ENCODE results near the gene MET. TPM values are rescaled to one million over a fixed set of nuclear protein-coding genes. Genes with fewer than 3 reads are reported as not detected.

MET gene
- total and polyA plus RNA-seq, 10 of the 15 experiments (the other 5 are each of a cell fraction or from before 2014, with no cell fraction given) = 0.01 to 0.21 TPM; not detected in 8

DNA sequence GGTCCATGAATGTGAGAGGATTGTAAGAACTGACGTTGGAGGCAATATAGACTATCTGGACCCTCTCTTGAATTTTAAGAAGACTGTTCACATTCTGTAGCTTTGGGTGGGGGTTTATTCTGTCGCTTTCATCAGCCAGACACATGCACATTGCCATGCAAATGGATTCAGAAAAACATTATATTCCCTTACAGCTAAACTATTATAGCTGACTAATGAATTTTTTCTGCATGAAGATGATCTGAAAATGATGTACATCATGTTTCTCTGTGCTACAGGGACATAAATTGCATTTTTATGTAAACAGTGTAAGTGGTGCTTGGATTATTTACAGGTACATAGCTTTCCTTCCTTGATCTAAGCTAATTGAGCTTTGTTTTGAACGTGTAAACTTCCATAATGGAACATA lies 1.5 kb downstream of the MET start:
- SMC1A ChIA-PET (ENCODE audit: uncharacterized antibody, unreplicated experiment) = interaction anchor here (1.1 to 1.3 kb wide), 2 partner anchors 16 to 134 kb away, joined by 3 to 5 read pairs; no protein-coding TSS in a partner anchor
- TF ChIP-seq, protein P1, sequence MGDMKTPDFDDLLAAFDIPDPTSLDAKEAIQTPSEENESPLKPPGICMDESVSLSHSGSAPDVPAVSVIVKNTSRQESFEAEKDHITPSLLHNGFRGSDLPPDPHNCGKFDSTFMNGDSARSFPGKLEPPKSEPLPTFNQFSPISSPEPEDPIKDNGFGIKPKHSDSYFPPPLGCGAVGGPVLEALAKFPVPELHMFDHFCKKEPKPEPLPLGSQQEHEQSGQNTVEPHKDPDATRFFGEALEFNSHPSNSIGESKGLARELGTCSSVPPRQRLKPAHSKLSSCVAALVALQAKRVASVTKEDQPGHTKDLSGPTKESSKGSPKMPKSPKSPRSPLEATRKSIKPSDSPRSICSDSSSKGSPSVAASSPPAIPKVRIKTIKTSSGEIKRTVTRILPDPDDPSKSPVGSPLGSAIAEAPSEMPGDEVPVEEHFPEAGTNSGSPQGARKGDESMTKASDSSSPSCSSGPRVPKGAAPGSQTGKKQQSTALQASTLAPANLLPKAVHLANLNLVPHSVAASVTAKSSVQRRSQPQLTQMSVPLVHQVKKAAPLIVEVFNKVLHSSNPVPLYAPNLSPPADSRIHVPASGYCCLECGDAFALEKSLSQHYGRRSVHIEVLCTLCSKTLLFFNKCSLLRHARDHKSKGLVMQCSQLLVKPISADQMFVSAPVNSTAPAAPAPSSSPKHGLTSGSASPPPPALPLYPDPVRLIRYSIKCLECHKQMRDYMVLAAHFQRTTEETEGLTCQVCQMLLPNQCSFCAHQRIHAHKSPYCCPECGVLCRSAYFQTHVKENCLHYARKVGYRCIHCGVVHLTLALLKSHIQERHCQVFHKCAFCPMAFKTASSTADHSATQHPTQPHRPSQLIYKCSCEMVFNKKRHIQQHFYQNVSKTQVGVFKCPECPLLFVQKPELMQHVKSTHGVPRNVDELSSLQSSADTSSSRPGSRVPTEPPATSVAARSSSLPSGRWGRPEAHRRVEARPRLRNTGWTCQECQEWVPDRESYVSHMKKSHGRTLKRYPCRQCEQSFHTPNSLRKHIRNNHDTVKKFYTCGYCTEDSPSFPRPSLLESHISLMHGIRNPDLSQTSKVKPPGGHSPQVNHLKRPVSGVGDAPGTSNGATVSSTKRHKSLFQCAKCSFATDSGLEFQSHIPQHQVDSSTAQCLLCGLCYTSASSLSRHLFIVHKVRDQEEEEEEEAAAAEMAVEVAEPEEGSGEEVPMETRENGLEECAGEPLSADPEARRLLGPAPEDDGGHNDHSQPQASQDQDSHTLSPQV (IDR thresholded peaks at IDR 0.05) = no peak
- TF ChIP-seq PAX5 (IDR thresholded peaks at IDR 0.05; ENCODE audit: borderline replicate concordance, low read depth, low read length) (no peak), STAT3 (IDR thresholded peaks at IDR 0.05; ENCODE audit: low read depth, low read length) (no peak), EP300 (IDR thresholded peaks at IDR 0.05; ENCODE audit: borderline replicate concordance in 1 of 2, control insufficient read depth in 1 of 2, low read depth in 2 of 2, low read length in 2 of 2) (no peak), ASH2L (IDR thresholded peaks at IDR 0.05; ENCODE audit: borderline replicate concordance, low read depth) (no peak), TBL1XR1 (IDR thresholded peaks at IDR 0.05; ENCODE audit: low read depth, low read length) (no peak), KLF5 (IDR thresholded peaks at IDR 0.05; ENCODE audit: partially characterized antibody) (no peak), KAT2A (conservative IDR thresholded peaks at IDR 0.05; ENCODE audit: control insufficient read depth, low read depth, low read length) (no peak), CBX3 (IDR thresholded peaks at IDR 0.05; ENCODE audit: borderline replicate concordance, low read depth) (no peak), IKZF1 (conservative IDR thresholded peaks at IDR 0.05) (no peak), NFYB (IDR thresholded peaks at IDR 0.05; ENCODE audit: insufficient read depth, low read depth, low read length) (no peak), BMI1 (IDR thresholded peaks at IDR 0.05; ENCODE audit: borderline replicate concordance) (no peak), NBN (IDR thresholded peaks at IDR 0.05) (no peak)
- TF ChIP-seq, protein P2, sequence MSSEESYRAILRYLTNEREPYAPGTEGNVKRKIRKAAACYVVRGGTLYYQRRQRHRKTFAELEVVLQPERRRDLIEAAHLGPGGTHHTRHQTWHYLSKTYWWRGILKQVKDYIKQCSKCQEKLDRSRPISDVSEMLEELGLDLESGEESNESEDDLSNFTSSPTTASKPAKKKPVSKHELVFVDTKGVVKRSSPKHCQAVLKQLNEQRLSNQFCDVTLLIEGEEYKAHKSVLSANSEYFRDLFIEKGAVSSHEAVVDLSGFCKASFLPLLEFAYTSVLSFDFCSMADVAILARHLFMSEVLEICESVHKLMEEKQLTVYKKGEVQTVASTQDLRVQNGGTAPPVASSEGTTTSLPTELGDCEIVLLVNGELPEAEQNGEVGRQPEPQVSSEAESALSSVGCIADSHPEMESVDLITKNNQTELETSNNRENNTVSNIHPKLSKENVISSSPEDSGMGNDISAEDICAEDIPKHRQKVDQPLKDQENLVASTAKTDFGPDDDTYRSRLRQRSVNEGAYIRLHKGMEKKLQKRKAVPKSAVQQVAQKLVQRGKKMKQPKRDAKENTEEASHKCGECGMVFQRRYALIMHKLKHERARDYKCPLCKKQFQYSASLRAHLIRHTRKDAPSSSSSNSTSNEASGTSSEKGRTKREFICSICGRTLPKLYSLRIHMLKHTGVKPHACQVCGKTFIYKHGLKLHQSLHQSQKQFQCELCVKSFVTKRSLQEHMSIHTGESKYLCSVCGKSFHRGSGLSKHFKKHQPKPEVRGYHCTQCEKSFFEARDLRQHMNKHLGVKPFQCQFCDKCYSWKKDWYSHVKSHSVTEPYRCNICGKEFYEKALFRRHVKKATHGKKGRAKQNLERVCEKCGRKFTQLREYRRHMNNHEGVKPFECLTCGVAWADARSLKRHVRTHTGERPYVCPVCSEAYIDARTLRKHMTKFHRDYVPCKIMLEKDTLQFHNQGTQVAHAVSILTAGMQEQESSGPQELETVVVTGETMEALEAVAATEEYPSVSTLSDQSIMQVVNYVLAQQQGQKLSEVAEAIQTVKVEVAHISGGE (CRISPR knock-in tag; IDR thresholded peaks at IDR 0.05) = no peak
- TF ChIP-seq, protein P3, sequence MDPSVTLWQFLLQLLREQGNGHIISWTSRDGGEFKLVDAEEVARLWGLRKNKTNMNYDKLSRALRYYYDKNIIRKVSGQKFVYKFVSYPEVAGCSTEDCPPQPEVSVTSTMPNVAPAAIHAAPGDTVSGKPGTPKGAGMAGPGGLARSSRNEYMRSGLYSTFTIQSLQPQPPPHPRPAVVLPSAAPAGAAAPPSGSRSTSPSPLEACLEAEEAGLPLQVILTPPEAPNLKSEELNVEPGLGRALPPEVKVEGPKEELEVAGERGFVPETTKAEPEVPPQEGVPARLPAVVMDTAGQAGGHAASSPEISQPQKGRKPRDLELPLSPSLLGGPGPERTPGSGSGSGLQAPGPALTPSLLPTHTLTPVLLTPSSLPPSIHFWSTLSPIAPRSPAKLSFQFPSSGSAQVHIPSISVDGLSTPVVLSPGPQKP (IDR thresholded peaks at IDR 0.05; ENCODE audit: low read depth, low read length) = no peak

More for the DNA sequence above, 1.5 kb downstream of the MET start:
- no peak overlapping the region for H2AFZ ChIP-seq (ENCODE audit: control insufficient read depth, low read depth, low read length)
- H3K27ac ChIP-seq (ENCODE audit: control insufficient read depth, insufficient read depth) = no peak overlapping the region
- no peak overlapping the region for H3K9ac ChIP-seq (ENCODE audit: control insufficient read depth, insufficient read depth, low read length)
- DNase-seq (ENCODE audit: low read depth, low spot score) = no peak
- no peaks in the 10 kb centered on the region for H3K79me2 ChIP-seq (ENCODE audit: control insufficient read depth, insufficient read depth, low read length)
- H3K4me1 ChIP-seq (ENCODE audit: control insufficient read depth, insufficient read depth, low read length) = 0 out of 2 replicates have a peak, but pooled peaks cover 3% of the 10 kb centered on the region
- no peak overlapping the region for H3K4me2 ChIP-seq (ENCODE audit: control insufficient read depth, insufficient read depth)
- POLR2A ChIA-PET = no interaction called here
- no peaks in the 10 kb centered on the region for H3K36me3 ChIP-seq (ENCODE audit: control insufficient read depth in 2 of 2, insufficient read depth in 2 of 2, low read length in 1 of 2)
- no peak for ATAC-seq
- CTCF ChIA-PET = interaction anchor here (1.4 kb wide), 1 partner anchor 82 kb away, joined by 5 read pairs; no protein-coding TSS in a partner anchor
- BruUV-seq (replicated peaks) = no TSS peak
- 13% methylated on average over 3 of the region's 3 CpGs for WGBS (ENCODE audit: insufficient coverage, insufficient replicate concordance, low lambda C conversion rate, missing lambda C conversion rate)
- H4K20me1 ChIP-seq (ENCODE audit: control insufficient read depth, insufficient read depth) = no peaks in the 10 kb centered on the region
- in situ Hi-C loops (cut with MboI) (no loop called here), intact Hi-C loops (cut with micrococcal nuclease; ENCODE audit: unreplicated experiment) (no loop called here)
- H3K9me3 ChIP-seq (replicated peaks; ENCODE audit: control insufficient read depth, insufficient read depth, low read length) = no peaks in the 10 kb centered on the region
- RAD21 ChIA-PET (ENCODE audit: unreplicated experiment) = interaction anchor here (1.0 kb wide), 1 partner anchor 96 kb away, joined by 3 read pairs; no protein-coding TSS in a partner anchor
- no peak overlapping the region for H3K4me3 ChIP-seq
- peaks cover 8 to 12% of the 10 kb centered on the region in 2 experiments for H3K27me3 ChIP-seq (replicated peaks in 1 of 2; ENCODE audit: control insufficient read depth in 2 of 2, insufficient read depth in 2 of 2, low read length in 1 of 2)
- no peak for FAIRE-seq
